ENCODE results near the gene LY6G5B.

DNA sequence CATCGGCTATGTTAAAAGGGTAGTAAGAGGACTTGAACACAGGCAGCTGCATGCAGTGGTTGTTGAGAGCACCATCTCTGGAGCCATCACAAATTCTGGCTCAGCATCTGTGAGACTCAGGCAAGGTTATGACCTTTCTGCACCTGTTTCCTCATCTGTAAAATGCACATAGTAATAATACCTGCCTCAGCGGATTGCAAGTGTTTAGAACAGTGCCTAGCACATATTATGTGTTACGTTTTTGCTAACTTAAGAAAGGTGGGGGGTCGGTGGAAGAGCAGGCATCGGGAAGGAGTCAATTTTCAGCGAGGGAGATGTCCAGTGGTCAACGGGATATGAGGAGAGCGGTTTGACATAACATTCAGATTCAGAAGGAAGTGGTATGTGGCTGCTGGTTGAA, 8.2 kb downstream of the LY6G5B start:
- TF ChIP-seq POLR2AphosphoS5 (IDR thresholded peaks at IDR 0.05), result no peak
- no peak for TF ChIP-seq CTCF (IDR thresholded peaks at IDR 0.05)
- no peak for TF ChIP-seq EP300 (IDR thresholded peaks at IDR 0.05)

All from sigmoid colon (tissue), 4 donors.